OCI-LY3 (cell line): ENCODE results near the gene NKX1-2.

Source experiments
- H2AFZ ChIP-seq: fragments of 200-600, 300-600 bp; shearing (Covaris generic); 2 replicates; pipeline ENCODE4 v1.6.0; 2014; ENCODE audit warnings: antibody characterized with exemption, low read depth, low read length
- H3K27ac ChIP-seq: fragments of 200-600, 300-600 bp; sonication (generic); 2 replicates; pipeline ENCODE4 v1.5.1; 2014; ENCODE audit warnings: mild to moderate bottlenecking, low read length, moderate library complexity, mixed read lengths
- H3K27me3 ChIP-seq: fragments of 200-600, 300-600 bp; sonication (generic); 2 replicates; pipeline ENCODE4 v1.6.1; 2014; ENCODE audit warnings: low read depth, low read length, mixed read lengths
- H3K36me3 ChIP-seq: fragments of 200-600, 300-600 bp; sonication (generic); replicated peaks from 2 replicates; pipeline ENCODE3; 2014; ENCODE audit warnings: low read depth, low read length, mixed read lengths
- H3K4me1 ChIP-seq: fragments of 300-600, 200-600 bp; sonication (generic); 2 replicates; pipeline ENCODE4 v1.6.1; 2014; ENCODE audit warnings: low read length, mixed read lengths
- H3K4me2 ChIP-seq: fragments of 200-600, 300-600 bp; sonication (generic); 2 replicates; pipeline ENCODE4 v1.6.1; 2014; ENCODE audit warnings: low read length, mixed read lengths
- H3K4me3 ChIP-seq: fragments of 300-600, 200-600 bp; sonication (generic); 2 replicates; pipeline ENCODE4 v1.5.1; 2014; ENCODE audit warnings: antibody characterized with exemption, mild to moderate bottlenecking, low read length, moderate library complexity
- H3K79me2 ChIP-seq: fragments of 300-600, 200-600 bp; shearing (Covaris generic); 2 replicates; pipeline ENCODE4 v1.6.1; 2014; ENCODE audit warnings: mild to moderate bottlenecking, low read length, mixed read lengths
- H3K9ac ChIP-seq: fragments of 300-600, 200-600 bp; shearing (Covaris generic); 2 replicates; pipeline ENCODE4 v1.6.0; 2014; ENCODE audit warnings: mild to moderate bottlenecking, low read length, moderate library complexity
- H3K9me3 ChIP-seq: fragments of 200-600, 300-600 bp; shearing (Covaris generic); 2 replicates; pipeline ENCODE4 v1.6.1; 2014; ENCODE audit warnings: low read length, mixed read lengths; ENCODE audit not compliant: insufficient read depth
- H4K20me1 ChIP-seq: fragments of 200-600, 300-600 bp; sonication (generic); 2 replicates; pipeline ENCODE4 v1.6.1; 2016; ENCODE audit warnings: low read length, mixed read lengths; ENCODE audit not compliant: insufficient read depth
- CTCF ChIP-seq: fragments of 200-600, 300-600 bp; sonication (generic); IDR thresholded peaks from 2 replicates; pipeline ENCODE4 v1.5.1; 2014; ENCODE audit warnings: antibody characterized with exemption, low read length, low read depth
- EZH2phosphoT487 ChIP-seq: fragments of 200-600 bp; shearing (Covaris generic); IDR thresholded peaks from 2 replicates; pipeline ENCODE4 v1.6.1; 2018; ENCODE audit warnings: antibody characterized with exemption, mixed run types, low read depth

Gene NKX1-2

GRCh38 chr10:124419635-124420034, 30.2 kb downstream of the NKX1-2 start:
- Histone ChIP-seq H2AFZ (peak overlapping the region; percentile 88; the same call in 1 of the 2 replicates), H3K9me3 (no peaks in the 10 kb centered on the region), H3K27ac (no peak overlapping the region), H3K36me3 (no peaks in the 10 kb centered on the region), H3K4me1 (peaks cover 4% of the 10 kb centered on the region), H3K4me2 (peak overlapping the region; percentile 94), H3K4me3 (peak overlapping the region; percentile 82), H3K9ac (no peak overlapping the region), H4K20me1 (no peaks in the 10 kb centered on the region), H3K79me2 (no peaks in the 10 kb centered on the region), H3K27me3 (peaks cover 8% of the 10 kb centered on the region)
- TF ChIP-seq CTCF (no peak), EZH2phosphoT487 (no peak)

DNA sequence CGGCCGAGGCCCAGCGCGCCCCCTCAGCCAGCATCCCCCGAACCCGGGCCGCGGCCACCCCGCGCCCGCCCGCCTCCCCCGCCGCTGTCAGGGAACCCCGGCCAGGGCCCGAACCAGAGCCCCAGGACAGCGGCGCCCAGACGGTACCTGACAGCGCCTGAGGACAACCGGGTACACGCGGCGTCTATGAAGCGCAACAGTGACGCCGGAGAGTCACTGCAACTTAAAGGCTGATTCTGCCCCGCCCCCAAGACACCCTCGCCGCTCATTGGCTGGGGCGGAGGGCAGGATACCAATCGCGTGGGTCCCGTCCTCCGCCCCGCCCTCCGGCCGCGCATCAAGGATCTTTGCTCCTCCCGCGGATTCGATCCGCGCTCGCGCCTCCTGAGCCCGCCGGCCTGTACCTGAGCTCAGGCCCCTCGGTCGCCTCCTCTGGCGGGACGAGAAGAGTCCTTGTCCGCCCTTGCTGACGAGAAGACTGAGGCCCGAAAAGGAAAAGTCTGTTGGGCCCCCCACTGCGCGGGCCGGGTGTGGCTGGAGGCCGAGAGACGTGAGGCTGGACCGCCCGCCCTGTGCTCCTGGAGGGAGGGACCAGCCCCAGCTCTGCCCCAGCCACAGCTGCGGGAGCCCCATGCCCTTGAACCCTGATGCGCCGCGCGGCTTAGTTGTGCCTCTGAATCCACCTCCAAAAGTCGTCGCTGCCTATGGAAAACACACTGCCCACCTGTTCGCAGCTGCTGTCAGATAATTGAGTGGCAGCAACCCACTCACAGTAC, 30.9 kb downstream of the NKX1-2 start, which contains the start of gene OAT:
TSS of gene OAT (minus strand) at position 198 of the 776 bp plus-strand sequence. CDS start 6,752 bp downstream, outside the sequence.
- no peaks in the 10 kb centered on the region for H3K79me2 ChIP-seq
- H3K27me3 ChIP-seq, result peaks cover 8% of the 10 kb centered on the region
- H3K9me3 ChIP-seq, result no peaks in the 10 kb centered on the region
- no peak for TF ChIP-seq EZH2phosphoT487
- TF ChIP-seq CTCF, result no peak
- H3K36me3 ChIP-seq, result no peaks in the 10 kb centered on the region
- H3K4me3 ChIP-seq, result peak within 1 kb of the TSS; percentile 82
- H3K27ac ChIP-seq, result no peak within 1 kb of the TSS
- H3K9ac ChIP-seq, result peak within 1 kb of the TSS; percentile 64
- H4K20me1 ChIP-seq, result no peaks in the 10 kb centered on the region
- peaks cover 4% of the 10 kb centered on the region for H3K4me1 ChIP-seq
- peak within 1 kb of the TSS; percentile 94 for H3K4me2 ChIP-seq
- peak within 1 kb of the TSS; percentile 88 for H2AFZ ChIP-seq

- no peaks in the 10 kb centered on the region for H3K9me3 ChIP-seq
- H3K4me3 ChIP-seq, result peak overlapping the region; percentile 82
- H3K4me1 ChIP-seq, result peaks cover 4% of the 10 kb centered on the region
- peak overlapping the region; percentile 64 for H3K9ac ChIP-seq
- H3K27ac ChIP-seq, result no peak overlapping the region
- no peaks in the 10 kb centered on the region for H4K20me1 ChIP-seq
- H3K79me2 ChIP-seq, result no peaks in the 10 kb centered on the region
- no peak overlapping the region; the same call in 1 of the 2 replicates for H2AFZ ChIP-seq
- peaks cover 8% of the 10 kb centered on the region for H3K27me3 ChIP-seq
- TF ChIP-seq EZH2phosphoT487, result no peak
- no peak for TF ChIP-seq CTCF
- H3K4me2 ChIP-seq, result peak overlapping the region; percentile 52
- no peaks in the 10 kb centered on the region for H3K36me3 ChIP-seq
Observed at GRCh38 chr10:124417895-124418725, 31.7 kb downstream of the NKX1-2 start.

DNA sequence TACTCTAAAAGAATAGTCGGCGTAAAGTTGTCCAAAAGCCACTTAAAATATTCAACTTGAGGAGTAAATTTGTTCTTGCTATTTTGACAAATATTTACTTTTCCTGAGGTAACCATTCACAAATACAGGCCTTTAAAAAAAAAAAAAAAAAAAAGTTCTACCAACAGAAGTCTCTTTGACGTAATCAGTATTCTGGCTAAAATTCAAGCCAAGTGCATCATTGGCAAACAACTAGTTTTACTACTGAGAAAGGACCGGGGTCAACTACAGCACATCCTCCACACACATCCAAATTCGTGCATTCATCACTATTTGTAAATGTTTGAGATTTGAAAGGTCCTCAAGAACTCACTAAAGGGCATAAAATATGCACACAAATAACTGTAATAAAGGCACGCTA, 33.1 kb downstream of the NKX1-2 start:
- Histone ChIP-seq H3K27me3 (peaks cover 8% of the 10 kb centered on the region), H3K4me2 (no peak overlapping the region), H3K4me1 (peaks cover 4% of the 10 kb centered on the region), H3K9me3 (no peaks in the 10 kb centered on the region), H3K9ac (no peak overlapping the region), H3K27ac (no peak overlapping the region), H3K4me3 (no peak overlapping the region), H2AFZ (no peak overlapping the region), H3K36me3 (no peaks in the 10 kb centered on the region), H3K79me2 (no peaks in the 10 kb centered on the region), H4K20me1 (no peaks in the 10 kb centered on the region)
- no peak for TF ChIP-seq CTCF
- TF ChIP-seq EZH2phosphoT487, result no peak
